Gastroesophageal sphincter (tissue), 4 donors: Measurements from ENCODE around the gene CAPNS1. TPM values are rescaled to one million over a fixed set of nuclear protein-coding genes. Genes with fewer than 3 reads are reported as not detected.
"Not testable (repeated sequence)": the region's sequence is repeated elsewhere in the genome, so short reads cannot be mapped to it uniquely, and the experiment has no call there.

Experiments
- ATAC-seq: fragments of 150-250 bp; one replicate; pipeline ENCODE4 v1.9.1; 2016; ENCODE audit warnings: mild to moderate bottlenecking, moderate library complexity
- H3K27ac ChIP-seq, 4 donors: fragments of 200-600 bp; sonication (generic) in 3 of 4; 1 replicate in 3 of 4; 2 replicates in 1 of 4; pipeline ENCODE4 v1.5.1; 2016 to 2019
- H3K27me3 ChIP-seq: fragments of 200-600 bp; sonication (generic); one replicate; pipeline ENCODE4 v1.5.1; 2019
- H3K36me3 ChIP-seq, 2 donors: fragments of 200-600 bp; sonication (generic); one replicate each; pipeline ENCODE4 v1.5.1; 2019; ENCODE audit warnings: control low read depth in 1 of 2
- H3K4me1 ChIP-seq, 3 donors: fragments of 200-600 bp; sonication (generic); 1 replicate in 2 of 3; 2 replicates in 1 of 3; pipeline ENCODE4 v1.5.1; 2016 to 2019; ENCODE audit warnings: control low read depth in 2 of 3
- H3K4me3 ChIP-seq, 2 donors: fragments of 200-600 bp; sonication (generic); one replicate each; pipeline ENCODE4 v1.5.1; 2019; ENCODE audit warnings: mild to moderate bottlenecking in 1 of 2, moderate library complexity in 1 of 2
- H3K9me3 ChIP-seq, 3 donors: fragments of 200-600 bp; sonication (generic); one replicate each; pipeline ENCODE4 v1.5.1; 2017 to 2019; ENCODE audit warnings: control low read depth in 2 of 3
- CTCF ChIP-seq, 4 experiments: fragments of 200-600 bp in 2 of 4; fragments of 450-650 bp in 2 of 4; sonication (generic) in 1 of 4; IDR thresholded peaks; one replicate each; pipeline ENCODE4 v1.5.1; 2017 to 2019; ENCODE audit warnings: antibody characterized with exemption in 4 of 4, mild to moderate bottlenecking in 2 of 4, moderate library complexity in 2 of 4
- EP300 ChIP-seq: sonication (generic); formaldehyde crosslinking; IDR thresholded peaks from one replicate; pipeline ENCODE4 v1.6.1; 2017; ENCODE audit warnings: antibody characterized with exemption, mild to moderate bottlenecking
- POLR2A ChIP-seq, 2 donors: fragments of 450-650 bp; IDR thresholded peaks; one replicate each; pipeline ENCODE4 v1.6.1; 2017; ENCODE audit warnings: antibody characterized with exemption in 2 of 2, mild to moderate bottlenecking in 2 of 2, moderate library complexity in 1 of 2
- POLR2AphosphoS5 ChIP-seq: sonication (generic); formaldehyde crosslinking; IDR thresholded peaks from one replicate; pipeline ENCODE4 v1.6.1; 2017; ENCODE audit warnings: antibody characterized with exemption
- WGBS, 2 donors: methylation state at CpG; one replicate each; pipeline ENCODE4 v1.1.5; 2018; ENCODE audit warnings: low coverage in 1 of 2; 5-methylcytosine and 5-hydroxymethylcytosine counted together
- total RNA-seq, 4 donors: library from RNA; depleted of rRNA; stranded (reverse); fragments of >200 nt; gene quantifications; one replicate each; pipeline ENCODE4 v1.1.0, GENCODE V29; 2016

Gene CAPNS1
- total RNA-seq, 4 donors from 2014 or later, result 151 to 237 (median 210) TPM

- Histone ChIP-seq H3K9me3 (no peaks in the 10 kb centered on the region), H3K27ac (no peak overlapping the region), H3K4me1 (peaks cover 0 to 5% (median 0%) of the 10 kb centered on the region in 3 donors), H3K27me3 (no peaks in the 10 kb centered on the region), H3K36me3 (peaks cover 0 to 23% of the 10 kb centered on the region in 2 donors), H3K4me3 (no peak overlapping the region)
- no peak for ATAC-seq
- TF ChIP-seq POLR2AphosphoS5, result no peak
- no peak for TF ChIP-seq POLR2A (IDR thresholded peaks at IDR 0.05)
- no peak for TF ChIP-seq CTCF (IDR thresholded peaks at IDR 0.05)
- TF ChIP-seq EP300, result no peak
- WGBS, 2 donors, result 70 to 79% methylated on average over 8 of the region's 10 CpGs
These were observed 43.4 kb downstream of the CAPNS1 start for GRCh38 chr19:36183245-36183628.

- H3K27ac ChIP-seq, H3K4me3 ChIP-seq, H3K4me1 ChIP-seq, H3K9me3 ChIP-seq, ATAC-seq, H3K27me3 ChIP-seq: not testable (repeated sequence)
- H3K36me3 ChIP-seq, result peaks cover 0 to 26% of the 10 kb centered on the region in 2 donors
- WGBS, 2 donors, result 82% methylated on average over 4 to 5 of the region's 5 CpGs
These were observed 46.9 kb downstream of the CAPNS1 start for GRCh38 chr19:36186722-36187121.

- no peaks in the 10 kb centered on the region for H3K27me3 ChIP-seq
- H3K9me3 ChIP-seq, result no peaks in the 10 kb centered on the region
- H3K4me3 ChIP-seq, result no peak overlapping the region
- no peak for ATAC-seq
- 100% methylated on average over 1 of the region's 2 CpGs for WGBS, 2 donors
- no peaks in the 10 kb centered on the region for H3K4me1 ChIP-seq
- peaks cover 0 to 42% of the 10 kb centered on the region in 2 donors for H3K36me3 ChIP-seq
- TF ChIP-seq POLR2A (IDR thresholded peaks at IDR 0.05), result no peak
- TF ChIP-seq CTCF (IDR thresholded peaks at IDR 0.05), result no peak
- TF ChIP-seq POLR2AphosphoS5, result no peak
- no peak for TF ChIP-seq EP300
- no peak overlapping the region for H3K27ac ChIP-seq
These were observed 56.4 kb downstream of the CAPNS1 start for GRCh38 chr19:36196249-36196648.

GRCh38 chr19:36198119-36198518, 58.3 kb downstream of the CAPNS1 start:
- TF ChIP-seq EP300 (no peak), POLR2AphosphoS5 (no peak), CTCF (IDR thresholded peaks at IDR 0.05) (no peak), POLR2A (IDR thresholded peaks at IDR 0.05) (no peak)
- Histone ChIP-seq H3K36me3 (peaks cover 0 to 46% of the 10 kb centered on the region in 2 donors), H3K27ac (no peak overlapping the region), H3K4me1 (no peaks in the 10 kb centered on the region), H3K27me3 (no peaks in the 10 kb centered on the region), H3K4me3 (no peak overlapping the region), H3K9me3 (no peaks in the 10 kb centered on the region)
- no peak for ATAC-seq
- 90 to 100% methylated on average over 2 of the region's 2 CpGs for WGBS, 2 donors

Other genes starting within 250 kb of the CAPNS1 start
- 1 to 10 TPM; 2.8 to 9.5 (median 5.7) TPM for gene NFKBID, start 239.5 kb upstream of the CAPNS1 start, total RNA-seq
- 1 to 10 TPM in 3 of 4 donors, not detected in 1; 1.8 to 3.1 (median 3.0) TPM for gene HCST, start 237.5 kb upstream of the CAPNS1 start, total RNA-seq
- 100 to 1,000 TPM in 1 of 4 donors, 10 to 100 TPM in 2, 1 to 10 TPM in 1; 3.0 to 116 (median 45.3) TPM for gene TYROBP, start 231.8 kb upstream of the CAPNS1 start, total RNA-seq
- 10 to 100 TPM in 2 of 4 donors, 1 to 10 TPM in 2; 6.7 to 18.5 (median 9.1) TPM for gene LRFN3, start 203.7 kb upstream of the CAPNS1 start, total RNA-seq
- gene SDHAF1, start 144.9 kb upstream of the CAPNS1 start, total RNA-seq, result 10 to 100 TPM; 44.0 to 52.7 (median 49.8) TPM
- gene SYNE4, start 131.3 kb upstream of the CAPNS1 start, total RNA-seq, result under 1 TPM in 3 of 4 donors, not detected in 1; 0.39 to 0.62 (median 0.47) TPM
- 10 to 100 TPM; 10.7 to 38.3 (median 25.3) TPM for gene ALKBH6, start 125.9 kb upstream of the CAPNS1 start, total RNA-seq
- 10 to 100 TPM; 26.8 to 66.2 (median 31.1) TPM for gene CLIP3, start 107.2 kb upstream of the CAPNS1 start, total RNA-seq
- gene THAP8, start 85.8 kb upstream of the CAPNS1 start, total RNA-seq, result 10 to 100 TPM in 2 of 4 donors, 1 to 10 TPM in 2; 5.3 to 16.8 (median 9.4) TPM
- under 1 TPM; 0.17 to 0.62 (median 0.29) TPM for gene WDR62, start 85.2 kb upstream of the CAPNS1 start, total RNA-seq
- gene OVOL3, start 28.9 kb upstream of the CAPNS1 start, total RNA-seq, result not detected
- gene POLR2I, start 25.2 kb upstream of the CAPNS1 start, total RNA-seq, result 10 to 100 TPM; 49.3 to 60.2 (median 54.1) TPM
- 100 to 1,000 TPM; 116 to 248 (median 180) TPM for gene TBCB, start 24.6 kb upstream of the CAPNS1 start, total RNA-seq
- 10 to 100 TPM; 50.4 to 66.6 (median 61.7) TPM for gene COX7A1, start 12.4 kb downstream of the CAPNS1 start, total RNA-seq
- gene ZNF565, start 74.6 kb downstream of the CAPNS1 start, total RNA-seq, result 1 to 10 TPM; 4.4 to 6.3 (median 5.8) TPM
- 10 to 100 TPM; 57.9 to 98.2 (median 75.2) TPM for gene ZNF146, start 75.0 kb downstream of the CAPNS1 start, total RNA-seq
- 10 to 100 TPM in 1 of 4 donors, 1 to 10 TPM in 3; 3.6 to 10.6 (median 4.1) TPM for gene ZFP14, start 239.1 kb downstream of the CAPNS1 start, total RNA-seq